ENCODE measurements around the gene RAPGEF4. TPM values are rescaled to one million over a fixed set of nuclear protein-coding genes. Genes with fewer than 3 reads are reported as not detected.

The RAPGEF4 gene
- total and polyA plus RNA-seq, 12 donors: 1.2 to 11.2 (median 7.9) TPM

DNA sequence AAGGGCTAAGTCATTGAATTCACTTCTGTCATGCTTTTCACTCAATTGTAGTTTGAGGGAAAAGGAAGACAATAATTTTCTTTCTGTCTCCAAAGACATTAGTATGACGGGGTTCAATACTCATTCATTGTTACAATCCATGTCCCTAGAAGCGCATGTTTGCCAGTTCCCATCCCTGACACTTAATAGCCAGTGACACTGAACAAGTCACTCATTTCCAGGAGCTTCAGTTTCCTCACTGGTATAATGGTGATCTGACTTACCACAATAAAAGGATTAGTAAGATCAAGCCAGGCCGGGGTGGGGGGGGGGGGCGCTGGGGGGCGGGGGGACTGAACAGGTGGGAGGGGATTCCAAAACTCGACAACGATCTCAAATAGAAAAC, 195.2 kb downstream of the RAPGEF4 start:
- ATAC-seq (peak in 2 of 8 donors; percentile 10 to 41), DNase-seq (no peak)
- H3K4me1 ChIP-seq: peaks cover 3 to 59% (median 44%) of the 10 kb centered on the region in 9 donors
- TF ChIP-seq, protein P1, sequence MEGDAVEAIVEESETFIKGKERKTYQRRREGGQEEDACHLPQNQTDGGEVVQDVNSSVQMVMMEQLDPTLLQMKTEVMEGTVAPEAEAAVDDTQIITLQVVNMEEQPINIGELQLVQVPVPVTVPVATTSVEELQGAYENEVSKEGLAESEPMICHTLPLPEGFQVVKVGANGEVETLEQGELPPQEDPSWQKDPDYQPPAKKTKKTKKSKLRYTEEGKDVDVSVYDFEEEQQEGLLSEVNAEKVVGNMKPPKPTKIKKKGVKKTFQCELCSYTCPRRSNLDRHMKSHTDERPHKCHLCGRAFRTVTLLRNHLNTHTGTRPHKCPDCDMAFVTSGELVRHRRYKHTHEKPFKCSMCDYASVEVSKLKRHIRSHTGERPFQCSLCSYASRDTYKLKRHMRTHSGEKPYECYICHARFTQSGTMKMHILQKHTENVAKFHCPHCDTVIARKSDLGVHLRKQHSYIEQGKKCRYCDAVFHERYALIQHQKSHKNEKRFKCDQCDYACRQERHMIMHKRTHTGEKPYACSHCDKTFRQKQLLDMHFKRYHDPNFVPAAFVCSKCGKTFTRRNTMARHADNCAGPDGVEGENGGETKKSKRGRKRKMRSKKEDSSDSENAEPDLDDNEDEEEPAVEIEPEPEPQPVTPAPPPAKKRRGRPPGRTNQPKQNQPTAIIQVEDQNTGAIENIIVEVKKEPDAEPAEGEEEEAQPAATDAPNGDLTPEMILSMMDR (IDR thresholded peaks at IDR 0.05): no peak
- no peaks in the 10 kb centered on the region for H3K36me3 ChIP-seq
- intact Hi-C loops (cut with DNase I): loop anchor here in 8 of 10 donors (1.0 to 10.0 kb wide), 8 partner anchors 64 to 336 kb away; no protein-coding TSS in a partner anchor
- WGBS, 2 donors: 30 to 37% methylated on average over 7 of the region's 7 CpGs
- no peaks in the 10 kb centered on the region for H3K27me3 ChIP-seq
- peak overlapping the region in 9 of 10 donors; percentile 50 to 82 (median 64) for H3K27ac ChIP-seq
- H3K9me3 ChIP-seq: no peaks in the 10 kb centered on the region
- no peak overlapping the region for H3K4me3 ChIP-seq

DNA sequence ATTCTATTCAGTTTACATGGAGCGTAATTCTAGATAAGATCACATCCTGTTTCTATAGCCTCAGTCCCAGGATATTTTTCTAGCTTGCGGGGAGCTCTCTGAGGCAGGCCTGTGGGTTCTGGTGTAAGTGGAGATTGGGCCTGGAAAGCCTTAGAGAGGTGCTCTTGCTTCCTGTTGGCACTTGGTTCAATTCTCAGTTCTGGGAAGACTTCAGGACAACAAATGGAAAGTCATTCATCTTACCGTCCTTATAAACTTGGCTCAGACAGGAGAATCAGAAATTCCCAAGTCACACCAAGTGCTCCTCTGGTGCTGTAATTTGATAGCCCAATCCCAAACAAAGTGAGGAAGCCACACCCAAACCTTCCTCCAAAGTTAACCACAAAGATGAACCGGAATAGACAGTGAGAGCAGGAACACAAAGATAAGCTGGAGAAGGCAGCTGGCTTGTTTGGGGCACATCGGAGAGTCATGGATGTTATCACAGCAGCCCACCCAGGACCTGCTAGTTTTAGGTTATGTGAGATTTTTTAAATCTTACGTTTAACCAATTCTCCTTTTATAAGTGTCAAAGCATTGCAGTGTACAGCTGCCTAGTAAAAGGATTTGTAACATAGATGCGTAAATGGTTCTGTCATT, 195.7 kb downstream of the RAPGEF4 start:
- TF ChIP-seq, protein P1 (IDR thresholded peaks at IDR 0.05): no peak
- ATAC-seq (peak; percentile 67 to 88 (median 80)), DNase-seq (peak in 1 of 2 donors; percentile 41)
- H3K4me1 ChIP-seq: peaks cover 3 to 55% (median 44%) of the 10 kb centered on the region in 9 donors
- intact Hi-C loops (cut with DNase I): loop anchor here in 8 of 10 donors (1.0 to 10.0 kb wide), 8 partner anchors 64 to 337 kb away; no protein-coding TSS in a partner anchor
- WGBS, 2 donors: 20 to 35% methylated on average over 7 of the region's 7 CpGs
- H3K4me3 ChIP-seq: peak overlapping the region in 6 of 10 donors; percentile 3 to 33 (median 26)
- no peaks in the 10 kb centered on the region for H3K27me3 ChIP-seq
- no peaks in the 10 kb centered on the region for H3K36me3 ChIP-seq
- H3K27ac ChIP-seq: peak overlapping the region in 9 of 10 donors; percentile 2 to 82 (median 63)
- H3K9me3 ChIP-seq: no peaks in the 10 kb centered on the region

DNA sequence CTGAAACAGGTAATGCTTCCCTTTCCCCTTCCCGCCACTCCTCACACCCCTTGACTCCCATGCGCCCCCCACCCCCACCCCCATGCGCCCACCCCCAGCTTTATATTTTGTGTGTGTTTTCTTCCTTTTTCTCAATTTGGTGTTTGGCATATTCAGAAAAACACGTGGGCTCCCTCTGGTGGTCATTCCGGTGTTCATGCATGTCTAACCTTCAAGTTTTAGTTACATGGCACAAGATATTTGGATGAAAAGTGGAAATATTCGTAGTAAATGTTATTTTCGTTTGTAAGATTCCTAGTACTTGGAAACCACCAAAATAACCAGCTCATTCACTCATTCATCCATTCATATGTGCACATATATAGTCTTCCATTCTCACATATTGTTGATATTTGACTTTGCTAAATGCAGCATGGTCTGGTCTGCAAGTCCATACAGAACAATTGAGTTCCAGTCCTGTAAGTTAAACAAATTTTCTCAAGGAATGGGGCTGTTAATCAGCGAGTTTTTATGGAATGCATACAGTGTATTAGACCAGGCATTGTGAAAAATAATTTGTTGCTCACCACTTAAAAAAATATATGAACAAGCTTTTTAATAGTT, 196.4 kb downstream of the RAPGEF4 start:
- DNase-seq: peak; percentile 52 to 79
- intact Hi-C loops (cut with DNase I): loop anchor here in 9 of 10 donors (1.0 to 10.0 kb wide), 11 partner anchors 65 to 337 kb away; no protein-coding TSS in a partner anchor
- Histone ChIP-seq H3K27me3 (no peaks in the 10 kb centered on the region), H3K9me3 (no peaks in the 10 kb centered on the region), H3K27ac (peak overlapping the region in 9 of 10 donors; percentile 2 to 82 (median 63)), H3K36me3 (no peaks in the 10 kb centered on the region), H3K4me3 (peak overlapping the region in 6 of 10 donors; percentile 3 to 33 (median 26)), H3K4me1 (peaks cover 3 to 49% (median 40%) of the 10 kb centered on the region in 9 donors)
- 2% methylated on average over 8 of the region's 8 CpGs for WGBS, 2 donors
- TF ChIP-seq, protein P1 (IDR thresholded peaks at IDR 0.05): peak; percentile 65 to 82 (median 74)
- ATAC-seq: peak in 7 of 8 donors; percentile 30 to 75 (median 37)

DNA sequence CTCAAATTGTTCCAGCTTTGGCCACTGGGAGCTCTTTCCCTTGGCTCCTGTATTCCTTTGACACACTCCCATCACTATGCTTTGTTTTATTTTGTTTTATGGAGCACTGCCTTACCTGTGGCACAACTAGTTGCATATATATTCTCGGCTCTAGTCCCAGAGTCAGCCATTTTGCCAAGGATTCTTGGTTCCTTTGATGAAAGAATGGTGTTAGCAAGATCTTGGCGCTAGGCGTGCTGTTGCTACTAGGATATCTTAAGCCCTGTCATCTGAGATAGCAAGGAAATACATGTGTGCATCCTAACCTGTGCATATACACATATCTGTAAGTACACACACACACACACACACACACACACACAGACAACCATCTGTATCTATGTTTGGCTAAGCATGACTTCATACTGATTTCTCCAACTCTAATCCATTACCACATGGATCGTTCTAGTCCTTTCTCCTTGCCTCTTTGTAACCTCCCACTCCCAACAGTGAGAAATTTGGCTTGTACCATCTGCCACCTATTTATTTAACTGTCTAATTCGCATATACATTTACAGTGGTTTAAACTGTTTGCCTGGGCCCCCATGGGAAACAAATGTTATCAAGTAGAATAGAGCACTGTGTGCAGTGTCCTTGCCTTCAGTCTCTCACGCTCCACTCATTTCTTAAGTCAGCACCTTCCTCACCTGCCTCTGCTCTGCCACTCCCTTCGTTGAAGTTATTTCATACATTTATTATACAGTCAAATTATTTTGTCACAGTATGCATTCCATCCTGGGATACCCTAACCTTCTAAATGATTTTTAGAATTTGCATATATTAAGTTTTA, 202.5 kb downstream of the RAPGEF4 start:
- Histone ChIP-seq H3K4me3 (no peak overlapping the region), H3K36me3 (no peaks in the 10 kb centered on the region), H3K27ac (no peak overlapping the region), H3K4me1 (peaks cover 0 to under 1% (median 0%) of the 10 kb centered on the region in 9 donors), H3K9me3 (peaks cover 0 to 22% (median 0%) of the 10 kb centered on the region in 11 donors), H3K27me3 (no peaks in the 10 kb centered on the region)
- ATAC-seq (no peak), DNase-seq (no peak)
- 96 to 98% methylated on average over 7 of the region's 7 CpGs for WGBS, 2 donors
- intact Hi-C loops (cut with DNase I): loop anchor here in 3 of 10 donors (2.0 to 10.0 kb wide), 4 partner anchors 76 to 343 kb away; no protein-coding TSS in a partner anchor
- TF ChIP-seq, protein P1 (IDR thresholded peaks at IDR 0.05): no peak
